GM19438 (cell line): ENCODE data around the gene FAS.

ENCODE experiments used
- ATAC-seq: cut with Tn5 transposase; IDR thresholded peaks from one replicate; pipeline ENCODE4 v1.9.1; 2021; ENCODE audit warnings: low read depth; ENCODE audit not compliant: unreplicated experiment

FAS gene

DNA sequence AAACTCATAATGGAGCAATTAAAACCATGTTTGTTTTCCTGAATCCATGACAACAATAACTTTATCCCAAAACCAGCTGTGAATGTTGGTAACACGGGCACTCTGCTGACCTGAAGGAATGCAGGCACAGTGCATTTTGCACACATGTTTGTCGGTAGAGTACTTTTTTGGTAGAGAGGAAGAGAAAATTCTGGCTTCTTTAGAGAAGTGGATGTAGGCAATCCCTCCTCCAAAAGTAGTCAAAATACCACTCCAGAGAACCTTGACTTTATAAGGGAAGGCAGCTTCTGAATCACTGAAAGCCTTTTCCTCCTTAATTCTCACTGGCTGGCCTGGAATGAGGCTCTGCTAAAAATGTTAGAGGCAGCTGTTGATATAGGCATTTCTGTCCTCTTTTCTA, 22.2 kb upstream of the FAS start:
- ATAC-seq, result no peak

DNA sequence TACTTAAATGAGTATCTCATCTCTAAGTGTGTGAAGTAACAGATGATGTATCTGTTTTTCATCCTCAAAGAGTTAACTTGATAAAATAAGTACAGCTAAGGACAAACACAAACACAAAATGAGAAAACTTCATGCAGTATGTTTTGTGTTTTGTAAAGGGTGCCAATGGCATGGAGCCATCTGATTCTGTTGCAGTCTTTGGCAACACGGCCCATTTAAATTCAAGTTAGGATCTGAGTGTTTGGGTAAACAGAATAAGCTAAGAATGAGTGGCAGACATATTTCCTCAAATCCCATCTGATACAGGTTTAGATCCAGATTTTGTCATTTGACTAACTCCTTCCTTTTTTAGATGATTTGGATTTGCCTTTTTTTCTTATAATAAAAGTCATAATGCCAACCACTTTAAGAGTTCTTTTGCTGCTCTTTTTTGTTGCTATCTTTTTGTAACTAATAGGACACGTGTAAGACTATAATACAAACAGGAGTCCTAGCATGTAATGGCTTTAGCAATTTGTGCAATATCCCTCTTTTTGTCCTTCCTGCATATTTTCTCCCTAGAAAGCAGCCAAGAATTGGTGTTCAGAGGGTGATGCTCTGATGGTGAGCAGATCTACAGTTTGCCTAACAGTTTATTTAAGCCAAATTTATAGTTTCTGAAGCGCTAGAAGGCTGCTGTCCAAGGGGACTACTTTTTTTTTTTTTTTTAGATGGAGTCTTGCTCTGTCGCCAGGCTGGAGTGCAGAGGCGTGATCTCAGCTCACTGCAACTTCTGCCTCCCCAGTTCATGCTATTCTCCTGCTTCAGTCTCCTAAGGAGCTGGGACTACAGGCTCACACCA, 19.2 kb upstream of the FAS start:
- ATAC-seq, result no peak

DNA sequence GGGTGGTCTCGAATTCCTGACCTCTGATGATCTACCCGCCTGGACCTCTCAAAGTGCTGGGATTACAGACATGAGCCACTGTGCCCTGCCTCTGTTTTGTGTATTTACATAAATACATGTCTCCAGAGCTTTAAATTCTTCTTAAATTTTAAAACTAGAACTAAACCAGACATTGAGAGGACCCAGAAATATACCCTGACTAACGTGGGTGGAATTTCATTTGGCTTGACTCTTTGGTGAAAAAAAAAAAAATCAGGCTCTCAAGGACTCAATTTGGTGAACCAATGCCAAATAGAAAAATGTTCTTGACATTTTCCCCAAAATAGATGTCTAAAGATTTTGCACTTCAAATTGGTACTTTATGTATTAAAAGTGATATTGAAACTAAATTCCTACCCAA, 16.6 kb upstream of the FAS start:
- ATAC-seq, result no peak

DNA sequence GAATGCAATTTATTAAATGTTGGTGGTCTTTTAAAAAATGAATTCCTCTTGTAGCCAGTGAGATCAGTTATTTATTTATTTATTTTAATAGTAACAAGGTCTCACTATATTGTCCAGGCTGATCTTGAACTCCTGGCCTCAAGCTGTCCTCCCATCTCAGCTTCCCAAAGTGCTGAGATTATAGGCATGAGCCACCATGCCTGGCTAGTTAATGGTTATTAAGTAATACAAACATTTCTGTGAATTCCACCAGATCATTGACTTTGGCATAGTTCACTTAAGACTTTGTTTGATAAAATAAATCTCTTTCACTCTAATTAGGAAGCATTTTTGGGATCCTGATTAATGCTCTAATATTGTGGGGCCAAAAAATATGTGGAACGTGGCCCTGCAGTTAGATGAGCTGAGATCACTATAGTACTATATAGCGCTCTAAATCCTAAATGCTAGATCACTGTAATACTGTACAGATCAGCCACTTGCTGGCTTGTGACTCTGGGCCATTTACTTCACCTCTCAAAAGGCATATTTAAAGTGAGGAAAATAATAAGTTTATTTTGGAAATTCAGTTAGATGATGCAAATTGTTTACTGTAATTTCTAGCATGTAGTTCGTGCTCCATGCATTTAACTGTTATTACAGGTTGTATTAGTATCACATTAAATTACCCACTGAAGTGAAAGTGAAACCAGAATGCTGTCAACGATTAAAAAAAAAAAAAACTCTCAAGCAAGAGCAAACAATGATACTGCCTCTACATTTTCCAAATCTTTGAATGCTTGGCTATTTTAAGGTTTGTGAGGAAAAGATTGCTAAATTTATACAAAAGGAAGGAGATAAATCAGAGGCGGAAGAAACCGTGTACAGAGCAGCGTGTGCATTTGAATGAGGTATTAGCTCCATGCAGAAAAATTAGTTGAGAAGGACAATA, 15.9 kb upstream of the FAS start:
- ATAC-seq, result no peak

DNA sequence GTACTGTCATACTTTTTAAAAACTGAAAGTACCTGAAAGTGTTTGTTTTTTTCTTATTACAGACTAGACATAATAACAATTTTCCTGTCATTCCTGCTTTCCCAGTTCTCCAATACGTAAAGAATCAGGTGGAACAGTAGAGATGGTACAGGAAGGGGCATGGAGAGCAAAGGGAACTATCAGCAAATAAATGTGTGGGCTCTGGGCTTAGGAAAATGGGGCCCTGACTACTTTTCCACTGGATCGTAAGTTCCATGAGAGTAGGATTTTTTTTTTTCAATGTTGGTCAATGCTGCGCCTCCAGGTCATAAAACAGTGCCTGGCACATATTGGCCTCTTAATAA, 15.2 kb upstream of the FAS start:
- ATAC-seq, result no peak

DNA sequence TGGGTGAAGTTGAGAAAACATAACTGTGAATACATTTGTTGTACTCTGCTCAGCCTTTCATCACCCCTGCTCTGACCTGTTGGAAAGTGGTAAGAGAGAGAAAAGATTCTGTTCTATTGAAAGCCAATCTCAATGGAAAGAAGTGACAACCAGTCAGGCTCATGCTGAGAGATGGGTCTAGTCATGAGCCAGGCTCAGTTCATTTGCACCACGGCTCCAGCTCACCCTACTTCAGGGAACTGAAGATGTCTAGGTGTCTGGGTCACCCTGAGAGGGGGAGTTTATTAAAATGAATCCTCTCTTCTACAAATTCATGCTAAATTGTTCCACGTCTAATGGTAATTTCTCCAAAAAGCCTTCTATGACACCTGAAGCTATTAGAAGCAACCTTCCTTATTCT, 12.1 kb upstream of the FAS start:
- ATAC-seq, result no peak

DNA sequence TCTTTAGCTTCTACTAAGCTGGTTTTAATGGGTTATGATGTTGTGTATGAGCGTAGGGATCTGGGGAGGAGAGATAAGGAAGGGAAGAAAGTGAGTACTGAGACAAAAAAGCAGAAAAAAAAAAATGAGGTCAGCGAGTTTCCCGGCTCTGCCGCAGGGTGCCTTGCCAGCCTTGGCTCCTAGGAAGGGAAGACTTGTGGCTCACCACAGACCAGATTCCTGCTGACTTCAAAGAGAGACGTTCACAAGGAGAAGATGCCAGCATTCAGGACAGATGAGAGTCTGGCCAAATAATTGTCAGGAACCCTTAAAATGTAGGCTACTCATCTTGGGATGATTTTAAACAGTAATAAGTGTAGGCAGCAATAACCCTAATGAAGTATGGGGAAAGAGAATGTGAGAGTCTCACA, 11.4 kb upstream of the FAS start:
- ATAC-seq, result no peak

DNA sequence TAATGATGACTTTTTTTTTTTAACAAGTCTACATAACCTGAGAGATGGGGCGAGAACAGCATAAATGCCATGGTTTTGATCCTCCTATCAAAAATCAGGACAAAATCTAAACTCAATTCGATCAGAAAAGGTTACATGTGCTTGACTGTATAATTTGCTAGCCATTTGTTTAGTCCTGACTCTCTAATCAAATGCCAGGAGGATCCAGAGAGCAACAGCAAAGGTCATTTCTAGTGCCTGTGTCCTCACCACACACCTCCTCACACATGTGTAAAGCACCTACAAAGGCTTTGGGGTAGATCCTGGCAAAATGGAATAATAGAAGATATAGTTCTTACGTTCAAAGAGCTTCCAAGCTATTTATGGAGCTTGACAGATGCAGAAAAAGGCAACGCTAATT, 11.0 kb upstream of the FAS start:
- no peak for ATAC-seq

DNA sequence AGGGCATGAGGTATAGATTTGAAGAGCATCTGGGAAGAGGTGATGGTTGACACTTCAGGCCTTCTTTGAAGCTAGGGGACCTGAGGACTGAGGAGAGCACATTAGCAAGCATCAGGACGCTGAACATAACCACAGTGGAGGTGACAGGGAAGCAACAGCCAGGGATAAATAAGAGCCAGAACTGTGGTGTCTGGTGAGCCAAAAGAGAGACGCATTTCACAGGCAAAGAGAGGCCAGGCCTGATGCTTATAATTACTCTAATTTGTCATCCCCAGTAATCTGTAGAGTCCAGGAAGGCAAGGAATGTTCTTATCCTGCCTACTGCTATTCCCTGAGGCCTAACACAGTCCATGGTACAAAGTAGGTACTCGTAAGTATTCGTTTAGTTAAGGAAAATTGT, 10.4 kb upstream of the FAS start:
- ATAC-seq, result no peak

DNA sequence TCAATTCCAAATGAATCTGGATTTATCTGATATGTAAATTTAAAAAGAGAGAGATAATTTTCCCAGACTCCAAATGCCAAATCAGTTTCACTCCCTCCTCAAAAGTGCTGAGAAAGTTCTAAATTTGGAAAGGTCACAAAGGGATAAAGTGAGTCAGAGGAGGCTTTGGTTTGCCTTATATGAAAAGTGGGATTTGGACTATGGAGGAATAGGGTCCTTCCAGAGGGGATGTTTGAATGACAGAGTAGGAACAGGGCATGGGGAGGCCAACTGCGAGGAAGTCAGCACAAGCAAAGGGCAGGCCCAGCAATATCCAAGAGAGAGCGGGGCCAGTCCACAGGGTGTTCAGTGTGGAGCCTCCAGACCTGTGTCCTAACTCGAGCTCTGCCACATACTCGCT, 9.8 kb upstream of the FAS start:
- ATAC-seq, result no peak

DNA sequence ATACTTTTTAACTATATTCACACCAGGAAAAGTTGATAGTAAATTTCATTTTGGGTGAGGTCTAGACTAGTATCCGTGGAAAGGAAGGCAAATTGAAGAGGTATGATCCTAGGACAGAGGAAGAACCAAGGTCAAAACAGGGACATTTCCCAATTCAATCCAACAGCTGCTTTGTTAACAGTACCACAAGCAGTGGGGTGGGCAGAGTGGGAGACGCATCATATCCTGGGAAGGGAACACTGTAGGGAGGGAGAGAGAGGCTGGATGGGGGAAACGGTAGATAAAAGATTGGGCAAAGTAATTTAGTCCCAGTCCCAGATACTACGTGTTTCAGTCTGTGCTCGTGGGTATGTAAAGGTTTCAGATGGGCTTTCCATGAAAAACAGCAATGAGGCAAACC, 9.2 kb upstream of the FAS start:
- ATAC-seq, result no peak

DNA sequence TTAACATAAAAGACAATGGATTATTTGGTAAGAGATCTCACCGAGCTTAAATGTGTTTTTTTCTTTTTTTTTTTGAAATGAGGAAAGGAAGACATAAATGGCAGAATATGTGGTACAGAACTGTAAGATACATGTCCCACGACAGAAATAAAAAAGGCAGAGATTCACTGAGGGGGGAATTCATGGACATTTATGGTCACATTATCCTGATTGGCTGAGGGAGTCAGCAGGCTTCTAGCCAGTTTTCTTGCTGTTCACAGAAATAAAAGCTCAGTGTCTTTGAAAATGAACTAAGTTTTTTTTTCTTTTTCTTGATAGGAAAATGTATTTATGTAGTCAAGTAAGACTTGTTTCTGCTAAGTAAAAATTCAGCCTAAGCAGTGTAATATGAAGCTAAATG, 8.2 kb upstream of the FAS start:
- ATAC-seq, result no peak

DNA sequence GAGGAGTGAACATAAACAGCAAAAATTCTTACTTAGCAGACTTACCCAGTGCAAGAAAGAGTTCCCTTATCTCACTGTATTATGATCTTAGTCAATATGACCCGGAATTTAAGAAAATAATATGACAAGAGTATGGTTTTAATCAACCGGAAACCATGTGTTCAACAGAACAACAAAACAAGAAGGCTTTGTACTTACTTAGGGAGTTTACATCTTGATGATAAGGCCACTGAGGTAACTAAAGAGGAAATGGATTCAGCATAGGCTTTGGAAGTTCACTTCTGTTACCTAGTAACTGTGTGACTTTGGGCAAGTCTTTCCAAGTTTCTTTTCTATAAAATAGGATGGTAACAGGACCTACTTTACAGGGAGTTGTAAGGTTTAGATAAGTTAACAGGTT, 7.4 kb upstream of the FAS start:
- ATAC-seq, result no peak

DNA sequence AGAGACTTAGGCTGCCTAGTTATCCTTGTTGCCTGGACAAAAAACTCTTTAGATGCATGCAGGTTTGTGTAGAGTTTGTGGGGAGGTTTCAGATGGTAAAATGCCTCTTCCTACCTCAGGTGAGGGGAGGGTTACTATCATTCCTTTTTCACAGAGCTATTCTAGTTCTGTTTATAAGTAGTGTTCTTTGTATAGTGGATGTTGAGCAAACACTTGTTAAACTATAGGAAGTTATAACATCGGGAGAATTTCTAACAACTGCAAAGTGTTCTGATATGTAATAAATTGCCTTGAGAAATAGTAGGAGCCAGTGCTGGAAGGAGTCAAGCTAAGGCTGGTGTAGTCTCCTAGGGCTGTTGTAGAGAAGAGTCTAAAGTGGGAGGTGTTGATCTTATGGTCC, 6.7 kb upstream of the FAS start:
- no peak for ATAC-seq

DNA sequence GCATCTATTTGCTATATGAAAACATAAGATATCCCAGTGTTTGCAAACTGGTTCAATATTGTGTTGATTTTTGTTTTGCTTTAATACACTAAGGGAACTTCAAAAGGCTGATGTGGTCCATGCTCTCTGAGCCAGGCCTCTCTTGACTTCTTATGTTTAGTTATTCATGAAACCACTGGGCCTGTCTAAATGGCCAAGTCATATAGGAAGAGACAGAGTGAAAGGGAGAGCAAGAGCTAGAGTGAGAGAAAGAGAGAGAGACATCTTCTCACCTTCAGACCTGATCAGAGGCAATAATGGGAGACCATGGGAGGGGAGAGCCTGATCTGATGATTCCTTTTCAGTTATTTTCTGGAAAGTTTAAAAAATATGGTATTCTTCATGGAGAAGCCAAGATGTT, 6.1 kb upstream of the FAS start:
- ATAC-seq, result no peak

DNA sequence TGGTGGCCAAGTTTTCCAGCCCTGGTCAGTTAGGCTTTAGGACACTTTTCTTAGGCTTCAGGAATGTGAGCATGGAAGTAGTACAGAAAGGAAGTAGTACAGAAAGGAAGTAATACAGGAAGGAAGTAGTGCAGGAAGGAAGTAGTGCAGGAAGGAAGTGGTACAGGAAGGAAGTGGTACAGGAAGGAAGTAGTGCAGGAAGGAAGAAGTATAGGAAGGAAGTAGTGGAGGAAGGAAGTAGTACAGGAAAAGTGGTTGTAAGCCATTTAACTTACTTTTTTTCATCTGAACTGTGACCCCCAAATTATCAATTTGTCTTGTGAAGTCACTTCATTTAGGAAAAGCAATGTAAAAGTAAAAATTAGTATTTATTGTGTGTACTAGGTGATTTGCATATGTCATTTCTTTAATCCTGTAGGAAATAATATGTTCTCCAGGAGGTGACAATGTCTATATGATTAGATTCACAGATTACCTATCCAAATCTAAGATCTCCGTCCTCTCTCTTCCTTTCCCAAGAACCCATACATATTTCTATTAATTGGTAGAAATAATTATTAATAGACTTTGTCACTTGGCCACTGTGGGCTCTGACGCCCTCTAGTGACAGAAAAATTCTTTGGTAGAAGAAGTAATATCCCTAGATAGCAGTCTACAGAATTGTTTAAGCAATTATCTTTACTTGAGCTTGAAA, 3.9 kb upstream of the FAS start:
- no peak for ATAC-seq

DNA sequence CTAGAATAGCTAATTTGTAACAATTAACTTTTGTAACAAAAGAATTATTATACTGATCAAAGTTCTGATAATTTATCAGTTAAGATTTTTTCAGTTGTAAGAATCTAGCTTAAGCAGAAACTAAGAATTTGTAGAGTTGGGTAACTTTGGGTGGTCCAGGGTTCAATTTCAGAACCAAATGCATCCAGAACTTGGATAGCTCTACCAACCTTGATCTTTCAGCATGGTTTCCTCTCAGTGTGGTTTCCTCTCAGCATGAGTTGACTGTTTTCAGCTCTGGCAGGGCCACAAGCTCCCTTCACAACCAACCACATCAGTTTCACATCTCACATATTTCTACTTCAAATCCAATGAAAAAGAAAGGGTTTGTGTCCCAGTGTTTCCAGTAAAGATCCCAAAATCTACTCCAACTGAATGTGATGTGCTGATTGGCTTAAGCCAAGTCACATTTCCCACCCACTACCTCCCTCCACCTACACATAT, 3.3 kb upstream of the FAS start:
- no peak for ATAC-seq

DNA sequence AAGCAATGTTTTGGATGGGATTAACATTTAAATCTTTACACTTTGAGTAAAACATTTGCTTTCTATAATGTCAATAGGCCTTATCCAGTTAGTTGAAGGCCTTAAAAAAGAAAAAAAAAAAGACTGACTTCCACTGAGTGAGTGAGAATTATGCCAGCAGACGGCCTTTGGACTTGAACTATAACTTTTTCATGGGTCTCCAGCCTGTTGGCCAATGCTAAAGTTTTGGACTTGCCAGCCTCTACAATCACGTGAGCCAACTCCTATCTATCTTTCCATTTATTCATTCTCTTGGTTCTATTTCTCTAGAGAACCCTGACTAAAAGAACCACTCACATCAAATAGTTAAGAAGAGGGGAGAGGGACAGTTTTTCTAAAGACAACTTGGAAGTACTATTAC, 2.8 kb upstream of the FAS start:
- ATAC-seq, result no peak

DNA sequence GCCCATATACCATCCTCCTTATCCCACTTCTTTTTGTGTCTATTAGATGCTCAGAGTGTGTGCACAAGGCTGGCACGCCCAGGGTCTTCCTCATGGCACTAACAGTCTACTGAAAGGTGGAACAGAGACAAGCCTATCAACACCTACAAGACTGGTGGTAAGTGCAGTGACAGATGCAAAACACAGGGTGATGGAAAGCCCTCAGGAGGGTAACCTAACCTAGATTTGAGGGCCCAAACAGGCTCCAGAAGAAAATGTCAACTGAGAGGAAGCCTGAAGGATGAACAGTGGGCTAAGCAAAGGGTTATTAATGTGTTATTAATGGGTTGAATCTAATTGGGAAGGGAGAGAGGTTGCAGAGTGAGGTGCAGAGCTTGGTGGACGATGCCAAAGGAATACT, 1.2 kb upstream of the FAS start:
- ATAC-seq, result no peak

DNA sequence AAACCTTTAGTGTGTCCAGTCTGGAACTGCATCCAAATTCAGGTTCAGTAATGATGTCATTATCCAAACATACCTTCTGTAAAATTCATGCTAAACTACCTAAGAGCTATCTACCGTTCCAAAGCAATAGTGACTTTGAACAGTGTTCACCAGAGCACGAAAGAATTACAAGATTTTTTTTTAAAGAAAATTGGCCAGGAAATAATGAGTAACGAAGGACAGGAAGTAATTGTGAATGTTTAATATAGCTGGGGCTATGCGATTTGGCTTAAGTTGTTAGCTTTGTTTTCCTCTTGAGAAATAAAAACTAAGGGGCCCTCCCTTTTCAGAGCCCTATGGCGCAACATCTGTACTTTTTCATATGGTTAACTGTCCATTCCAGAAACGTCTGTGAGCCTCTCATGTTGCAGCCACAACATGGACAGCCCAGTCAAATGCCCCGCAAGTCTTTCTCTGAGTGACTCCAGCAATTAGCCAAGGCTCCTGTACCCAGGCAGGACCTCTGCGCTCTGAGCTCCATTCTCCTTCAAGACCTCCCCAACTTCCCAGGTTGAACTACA, 694 bp upstream of the FAS start:
- ATAC-seq, result peak; percentile 15
